ENCODE results near the gene RAPGEF5.

RAPGEF5 gene

DNA sequence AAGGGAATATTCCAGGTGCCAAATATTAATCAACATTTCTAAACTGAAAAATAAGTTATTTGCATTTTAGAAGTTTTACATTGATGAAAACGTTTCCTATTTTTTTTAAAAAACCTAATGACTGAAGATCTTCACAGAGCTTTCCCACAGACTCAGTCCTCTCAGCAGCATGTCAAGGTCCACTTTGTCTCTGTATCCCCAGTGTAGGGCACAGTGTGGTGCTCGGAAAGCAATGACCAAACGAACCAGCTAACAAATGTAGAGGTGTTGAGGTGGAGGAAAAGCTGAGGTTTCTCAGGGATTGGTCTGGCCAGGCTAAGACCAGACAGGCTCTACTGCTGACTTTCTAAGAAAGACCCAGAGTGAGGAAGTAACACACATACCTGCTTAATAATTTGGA lies 209.1 kb downstream of the RAPGEF5 start:
- DNase-seq (ENCODE audit: insufficient read length, low spot score), result no peak
- TF ChIP-seq POLR2A (IDR thresholded peaks at IDR 0.05; ENCODE audit: low read depth, low read length), result no peak
- FAIRE-seq, result no peak

DNA sequence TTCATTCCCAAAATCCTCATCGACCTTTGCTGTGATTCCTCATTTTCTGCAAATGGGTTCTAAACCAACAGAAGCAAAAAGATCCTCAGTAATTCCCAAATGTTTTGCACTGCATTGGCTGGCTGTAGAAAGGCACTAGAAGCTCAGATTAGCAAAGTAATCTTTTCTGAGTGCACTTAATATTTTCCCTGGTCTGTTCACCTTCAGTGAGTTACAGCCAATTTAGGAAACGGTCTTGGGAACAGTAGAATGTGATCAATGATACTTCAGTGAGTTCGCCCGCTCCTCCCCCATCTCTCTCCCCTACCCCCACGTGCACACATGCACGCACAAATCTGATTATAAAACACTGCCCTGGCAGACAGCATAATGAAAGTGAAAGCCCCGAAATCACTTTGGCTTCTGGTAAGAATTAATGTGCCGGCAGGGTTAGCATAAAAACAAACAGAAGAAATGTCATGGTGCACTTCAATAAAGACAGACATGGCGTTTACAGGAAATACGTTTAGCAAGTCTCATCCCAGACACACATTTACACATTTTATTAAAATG lies 209.9 kb downstream of the RAPGEF5 start:
- no peak for DNase-seq (ENCODE audit: insufficient read length, low spot score)
- TF ChIP-seq POLR2A (IDR thresholded peaks at IDR 0.05; ENCODE audit: low read depth, low read length), result no peak
- FAIRE-seq, result no peak

DNA sequence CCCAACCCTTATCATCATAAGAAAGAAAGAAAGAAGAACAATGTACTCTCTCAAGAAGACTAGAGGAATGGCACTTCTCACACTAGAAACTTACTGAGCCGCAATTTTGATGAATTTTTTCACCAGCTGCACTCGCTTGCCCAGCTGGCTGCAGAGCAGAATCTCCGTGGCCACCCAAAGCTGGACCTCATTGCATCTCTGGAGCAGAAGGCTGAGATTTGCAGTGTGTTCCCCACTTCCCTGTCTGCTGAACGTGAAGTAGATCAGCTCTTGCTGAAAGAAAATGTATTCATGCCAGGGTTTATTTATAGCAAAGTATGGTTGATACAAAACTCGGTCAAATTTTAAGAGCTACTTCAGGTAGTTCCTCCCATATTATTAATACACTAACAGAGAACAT lies 212.0 kb downstream of the RAPGEF5 start:
- TF ChIP-seq POLR2A (IDR thresholded peaks at IDR 0.05; ENCODE audit: low read depth, low read length), result no peak
- FAIRE-seq (no peak), DNase-seq (ENCODE audit: insufficient read length, low spot score) (no peak)

DNA sequence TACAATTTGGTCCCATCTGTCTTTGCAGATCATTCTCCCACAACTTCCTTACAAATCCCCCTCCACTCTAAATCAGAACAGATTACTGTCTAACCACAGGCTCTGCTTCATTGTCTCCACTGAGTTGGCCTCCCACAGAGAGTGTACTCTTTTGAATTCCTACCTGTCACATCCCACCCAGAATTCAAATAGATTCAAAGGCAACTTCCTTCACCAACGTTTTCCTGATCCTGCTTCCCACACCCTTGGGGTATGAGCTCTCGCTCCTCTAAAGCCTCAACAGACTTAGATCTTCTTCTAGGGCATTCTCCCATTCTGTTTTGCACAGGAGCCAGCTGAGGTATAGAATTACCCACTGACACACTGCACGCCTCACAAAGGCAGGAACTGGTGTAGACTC lies 213.5 kb downstream of the RAPGEF5 start:
- no peak for TF ChIP-seq POLR2A (IDR thresholded peaks at IDR 0.05; ENCODE audit: low read depth, low read length)
- FAIRE-seq (no peak), DNase-seq (ENCODE audit: insufficient read length, low spot score) (no peak)

DNA sequence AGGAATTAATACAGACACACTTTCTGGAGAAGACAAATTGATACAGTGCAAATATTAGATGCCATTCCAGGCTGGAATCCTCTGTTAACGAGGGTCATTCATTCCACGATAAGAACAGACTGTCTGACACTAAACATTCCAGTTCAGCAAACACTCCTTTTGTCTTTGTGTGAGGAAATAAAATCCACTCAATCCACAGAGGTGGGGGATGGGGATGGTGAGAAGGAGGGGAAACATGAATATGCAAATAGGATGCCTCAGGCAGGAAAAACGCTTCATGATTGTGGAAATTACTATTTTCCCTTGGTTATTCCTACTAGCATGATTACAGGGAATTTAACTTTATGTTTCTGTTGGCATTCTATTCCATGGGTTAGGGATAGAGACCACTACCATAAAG lies 214.4 kb downstream of the RAPGEF5 start:
- FAIRE-seq, result no peak
- no peak for DNase-seq (ENCODE audit: insufficient read length, low spot score)
- TF ChIP-seq POLR2A (IDR thresholded peaks at IDR 0.05; ENCODE audit: low read depth, low read length), result no peak

DNA sequence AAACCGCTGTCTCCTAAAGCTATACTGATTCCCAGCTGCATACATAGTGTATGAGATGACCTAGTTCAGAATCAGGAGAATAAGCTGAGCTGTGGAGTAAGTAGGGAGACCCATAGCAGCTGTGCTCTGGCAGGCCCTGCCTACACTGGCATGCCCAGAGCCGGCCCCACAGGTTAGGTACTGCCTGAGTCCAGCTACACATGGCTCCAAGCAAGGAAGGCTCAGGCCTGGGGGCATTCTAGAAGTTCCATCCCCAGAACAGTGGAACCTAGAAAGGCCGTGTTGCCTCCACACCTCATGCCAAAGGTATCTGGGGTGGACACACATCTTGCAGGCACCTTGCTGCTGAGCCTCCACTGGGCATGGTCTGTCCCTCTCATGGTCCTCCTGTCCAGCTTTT lies 215.6 kb downstream of the RAPGEF5 start:
- DNase-seq (ENCODE audit: insufficient read length, low spot score) (no peak), FAIRE-seq (no peak)
- no peak for TF ChIP-seq POLR2A (IDR thresholded peaks at IDR 0.05; ENCODE audit: low read depth, low read length)

DNA sequence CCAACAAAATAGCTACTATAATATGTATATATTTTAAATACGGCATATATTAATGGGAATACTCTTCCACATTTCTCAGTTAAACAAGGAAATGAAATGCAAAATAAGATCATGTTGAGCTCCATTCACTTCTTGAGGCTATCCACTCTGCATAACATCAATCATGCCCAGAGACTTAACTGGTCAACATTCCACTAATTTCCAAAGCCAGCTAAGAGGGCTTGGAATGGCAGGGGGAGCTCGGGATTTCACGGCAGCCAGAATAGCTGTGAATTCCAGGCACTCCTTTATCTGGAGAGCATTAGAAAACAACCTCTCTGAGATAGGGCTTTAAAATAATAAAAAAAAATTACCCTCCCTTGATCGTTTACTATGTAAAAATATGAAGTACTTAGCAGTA lies 216.4 kb downstream of the RAPGEF5 start:
- no peak for TF ChIP-seq POLR2A (IDR thresholded peaks at IDR 0.05; ENCODE audit: low read depth, low read length)
- DNase-seq (ENCODE audit: insufficient read length, low spot score), result no peak

DNA sequence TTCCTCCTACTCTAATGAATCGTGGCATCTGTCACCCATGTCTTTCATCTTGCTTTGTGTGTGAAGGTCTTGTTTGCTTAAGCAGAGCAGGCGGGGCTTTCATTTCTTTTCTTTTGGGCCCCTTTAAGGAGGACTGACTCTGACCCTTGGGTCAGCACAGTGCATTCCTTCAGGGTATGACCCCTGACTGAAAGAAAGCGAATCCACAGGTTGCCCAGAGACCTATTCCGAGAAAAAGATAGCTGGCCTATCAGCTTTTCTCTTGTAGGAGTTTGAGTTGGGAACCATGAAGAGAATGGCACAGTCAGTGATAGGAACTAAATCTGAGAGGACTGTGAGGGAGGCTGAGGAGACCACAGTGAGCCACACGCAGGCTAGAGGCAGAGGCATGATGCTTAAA lies 218.1 kb downstream of the RAPGEF5 start:
- FAIRE-seq (no peak), DNase-seq (ENCODE audit: insufficient read length, low spot score) (no peak)
- TF ChIP-seq POLR2A (IDR thresholded peaks at IDR 0.05; ENCODE audit: low read depth, low read length), result no peak

More for the DNA sequence above, 216.4 kb downstream of the RAPGEF5 start:
- no peak for FAIRE-seq

DNA sequence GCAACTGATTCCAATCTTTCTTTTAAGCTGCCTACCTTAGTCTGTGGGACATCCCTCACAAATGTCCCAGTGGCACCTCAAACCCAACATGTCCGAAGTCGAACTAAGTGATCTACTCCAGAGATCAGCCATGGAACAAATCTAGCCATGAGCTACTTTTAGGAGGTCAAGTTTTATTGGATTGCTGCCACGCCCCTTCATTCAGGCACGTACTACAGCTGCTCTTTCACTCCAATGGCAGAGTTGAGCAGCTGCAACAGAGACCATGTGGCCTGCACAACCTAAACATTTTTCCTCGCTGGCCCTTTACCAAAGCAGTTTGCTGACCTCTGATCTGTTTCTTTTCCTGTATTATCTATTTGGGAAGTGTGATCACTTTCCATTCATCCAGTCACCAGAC lies 218.8 kb downstream of the RAPGEF5 start:
- FAIRE-seq (no peak), DNase-seq (ENCODE audit: insufficient read length, low spot score) (no peak)
- no peak for TF ChIP-seq POLR2A (IDR thresholded peaks at IDR 0.05; ENCODE audit: low read depth, low read length)

DNA sequence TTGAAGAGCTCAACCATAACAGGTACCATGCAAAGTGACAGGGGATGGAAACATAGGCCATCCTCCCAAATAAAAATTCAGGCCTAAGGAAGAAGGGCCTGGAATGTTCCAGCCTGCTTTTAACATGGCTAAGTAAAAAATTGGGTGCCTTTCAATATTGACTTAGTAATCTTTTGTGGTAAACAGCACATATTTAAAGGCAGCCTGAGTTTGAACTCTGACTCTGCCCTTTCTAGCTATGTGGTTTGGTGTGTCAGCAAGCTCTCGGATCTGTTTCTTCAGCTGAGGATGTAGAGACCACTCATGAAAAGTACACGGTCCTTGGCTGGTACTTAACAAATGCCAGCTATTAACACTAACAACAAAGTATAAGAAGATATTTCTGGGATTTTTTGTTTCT lies 219.5 kb downstream of the RAPGEF5 start:
- FAIRE-seq (no peak), DNase-seq (ENCODE audit: insufficient read length, low spot score) (no peak)
- TF ChIP-seq POLR2A (IDR thresholded peaks at IDR 0.05; ENCODE audit: low read depth, low read length), result no peak

DNA sequence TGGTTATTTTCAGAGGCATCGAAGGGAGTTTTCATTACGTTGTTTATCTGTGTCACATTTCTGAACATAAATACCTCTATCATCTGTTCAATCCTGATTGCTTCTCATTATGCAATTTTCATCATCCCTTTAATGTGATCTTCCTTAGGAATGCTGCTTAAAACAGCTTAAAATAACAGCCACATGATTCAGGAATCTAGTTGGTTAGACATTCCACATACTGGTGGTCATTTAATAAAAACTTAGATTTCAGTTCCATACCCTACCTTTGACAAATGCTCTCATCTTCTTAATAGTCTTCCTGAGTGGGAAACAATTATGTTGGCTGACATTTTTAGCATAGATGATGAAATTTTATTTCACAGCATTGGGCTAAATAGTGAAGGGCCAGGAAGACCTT lies 219.9 kb downstream of the RAPGEF5 start:
- no peak for DNase-seq (ENCODE audit: insufficient read length, low spot score)
- FAIRE-seq, result no peak
- TF ChIP-seq POLR2A (IDR thresholded peaks at IDR 0.05; ENCODE audit: low read depth, low read length), result no peak

DNA sequence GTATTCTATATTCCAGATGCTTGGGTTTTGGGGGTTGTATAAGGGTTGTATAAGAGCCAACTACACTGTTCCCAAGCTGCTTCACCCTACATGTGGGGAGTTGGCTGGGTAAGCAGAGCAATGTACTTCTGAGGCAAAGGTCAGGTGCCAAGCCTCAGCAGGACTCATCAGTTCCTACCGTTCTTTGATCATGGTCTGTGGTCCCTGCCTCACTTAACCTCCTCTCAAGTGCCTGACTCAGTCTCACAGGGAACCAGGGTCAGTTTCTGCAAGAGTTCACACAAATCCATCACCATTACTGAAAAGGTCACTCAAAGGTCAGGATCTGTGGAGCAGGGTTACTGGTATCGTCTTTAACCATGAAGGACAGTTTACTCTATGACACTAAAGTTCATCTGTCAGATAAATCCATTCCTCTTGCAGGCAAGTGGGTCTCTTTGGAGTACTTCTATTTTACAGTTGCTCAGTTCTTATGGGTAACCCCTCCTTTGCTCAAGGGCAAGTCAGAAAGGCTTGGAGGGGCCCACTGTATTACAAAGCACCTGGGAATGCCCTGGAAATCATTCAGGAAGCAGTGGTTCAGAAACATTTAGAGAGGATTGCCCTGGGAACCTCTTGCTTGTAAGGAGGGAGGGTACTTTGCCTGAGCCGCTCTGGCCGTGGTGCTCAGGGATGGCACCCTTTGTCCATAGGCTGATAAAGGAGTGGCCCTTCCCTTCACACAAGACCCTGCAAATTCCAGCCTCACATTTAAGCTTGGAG lies 227.0 kb downstream of the RAPGEF5 start:
- DNase-seq (ENCODE audit: insufficient read length, low spot score) (no peak), FAIRE-seq (no peak)
- no peak for TF ChIP-seq POLR2A (IDR thresholded peaks at IDR 0.05; ENCODE audit: low read depth, low read length)

DNA sequence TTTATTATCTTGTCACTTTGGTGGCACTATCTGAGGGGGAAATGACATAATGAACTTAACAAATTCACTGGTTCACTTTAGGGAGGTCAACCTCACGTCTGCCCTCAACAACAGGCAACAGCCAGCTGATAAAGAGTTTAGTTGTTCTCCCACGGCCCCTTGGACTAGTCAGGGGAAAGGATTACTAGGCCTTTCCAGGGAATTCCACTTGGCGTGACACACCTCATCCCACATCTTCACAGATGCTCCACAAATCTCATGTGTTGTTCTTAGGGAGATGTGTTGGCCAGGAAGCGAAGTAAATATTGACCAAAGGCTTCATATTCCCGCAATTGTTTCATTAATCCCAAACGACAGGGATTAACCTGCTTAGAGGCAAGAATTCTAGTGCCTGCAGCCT lies 227.8 kb downstream of the RAPGEF5 start:
- FAIRE-seq (no peak), DNase-seq (ENCODE audit: insufficient read length, low spot score) (no peak)
- no peak for TF ChIP-seq POLR2A (IDR thresholded peaks at IDR 0.05; ENCODE audit: low read depth, low read length)

DNA sequence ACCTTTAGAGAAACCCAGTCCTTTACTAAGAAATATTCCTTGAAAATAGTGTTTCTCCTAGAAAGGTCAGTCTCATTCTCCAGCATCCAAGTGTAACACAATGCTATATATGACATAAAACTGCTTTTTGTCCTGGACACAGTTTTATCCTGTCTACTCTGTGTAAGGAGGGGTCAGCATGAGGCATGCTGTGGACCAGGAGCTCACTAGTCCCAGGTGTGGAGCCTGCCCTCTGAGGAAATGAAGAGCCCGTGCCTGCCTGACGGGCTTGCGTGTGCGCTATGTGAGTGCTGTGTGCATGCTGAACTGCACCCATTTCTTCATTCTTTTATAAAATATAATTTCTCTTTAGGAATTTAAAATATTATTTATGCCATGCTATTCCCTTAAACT lies 228.4 kb downstream of the RAPGEF5 start:
- FAIRE-seq (no peak), DNase-seq (ENCODE audit: insufficient read length, low spot score) (no peak)
- no peak for TF ChIP-seq POLR2A (IDR thresholded peaks at IDR 0.05; ENCODE audit: low read depth, low read length)

DNA sequence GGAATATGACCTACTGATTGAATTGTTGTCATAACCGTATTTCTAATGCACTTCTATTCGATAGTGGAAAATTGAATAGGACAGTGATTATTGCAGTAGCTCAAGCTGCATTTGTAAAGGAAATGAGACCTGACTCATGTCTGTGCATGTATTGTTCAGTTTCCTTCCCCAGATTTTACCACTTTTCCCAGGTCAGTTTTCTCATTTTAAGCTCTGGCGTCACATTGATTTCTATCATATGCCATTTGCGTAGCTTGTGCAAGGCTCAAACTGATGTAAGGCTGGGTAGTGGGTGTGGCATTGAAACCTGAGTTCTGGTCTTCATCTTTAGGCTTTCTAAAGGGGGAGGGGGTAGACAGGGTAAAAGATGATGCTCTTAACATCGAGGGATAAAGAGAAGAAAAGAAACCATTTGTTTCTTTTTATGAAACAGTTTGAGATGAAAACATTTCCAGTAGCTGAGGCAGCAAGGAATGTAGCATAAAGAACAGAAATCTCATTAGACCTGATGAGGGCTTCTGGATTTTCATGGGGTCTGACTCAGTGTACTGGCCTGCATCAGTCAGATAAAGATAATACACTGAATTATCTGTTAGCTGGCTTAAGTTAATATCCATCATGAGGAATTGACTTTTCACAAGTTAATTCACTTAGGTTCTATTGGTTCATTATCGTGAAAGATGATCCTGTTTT lies 229.0 kb downstream of the RAPGEF5 start:
- FAIRE-seq (no peak), DNase-seq (ENCODE audit: insufficient read length, low spot score) (no peak)
- TF ChIP-seq POLR2A (IDR thresholded peaks at IDR 0.05; ENCODE audit: low read depth, low read length), result no peak
